ENCODE data around the gene PIAS3. TPM values are rescaled to one million over a fixed set of nuclear protein-coding genes. Genes with fewer than 3 reads are reported as not detected.
A peak's percentile ranks its signal among the peaks of the same experiment; 100 is the strongest.

PIAS3 gene
- total RNA-seq, 1 donor, result 15.2 TPM

GRCh38 chr1:145901312-145902021 is 42.6 kb upstream of the PIAS3 start:
- Histone ChIP-seq H3K4me3 (ENCODE audit: insufficient read depth, low read length) (no peak overlapping the region), H3K36me3 (ENCODE audit: insufficient read depth, low read length) (peaks cover 36% of the 10 kb centered on the region), H3K79me2 (ENCODE audit: insufficient read depth, low read length) (peaks cover 4% of the 10 kb centered on the region), H2AFZ (ENCODE audit: low read length) (no peak overlapping the region), H3K9me3 (ENCODE audit: low read depth, low read length) (no peaks in the 10 kb centered on the region), H4K20me1 (ENCODE audit: insufficient read depth, low read length) (no peaks in the 10 kb centered on the region), H3K4me2 (ENCODE audit: insufficient read depth, low read length) (no peak overlapping the region), H3K27me3 (ENCODE audit: insufficient read depth, low read length) (no peaks in the 10 kb centered on the region), H3K4me1 (ENCODE audit: insufficient read depth, low read length) (no peaks in the 10 kb centered on the region), H3K27ac (ENCODE audit: low read depth, low read length) (no peak overlapping the region)
- TF ChIP-seq CTCF (IDR thresholded peaks at IDR 0.05; ENCODE audit: extremely low read depth, low read depth, low read length), result peak; percentile 10
- no peak for DNase-seq (ENCODE audit: insufficient read length, low spot score, missing footprints)

GRCh38 chr1:145898756-145899155 is 39.9 kb upstream of the PIAS3 start:
- peaks cover 33% of the 10 kb centered on the region for H3K36me3 ChIP-seq (ENCODE audit: insufficient read depth, low read length)
- no peaks in the 10 kb centered on the region for H3K4me1 ChIP-seq (ENCODE audit: insufficient read depth, low read length)
- H4K20me1 ChIP-seq (ENCODE audit: insufficient read depth, low read length), result no peaks in the 10 kb centered on the region
- H3K79me2 ChIP-seq (ENCODE audit: insufficient read depth, low read length), result no peaks in the 10 kb centered on the region
- no peak overlapping the region for H2AFZ ChIP-seq (ENCODE audit: low read length)
- H3K4me2 ChIP-seq (ENCODE audit: insufficient read depth, low read length), result no peak overlapping the region
- no peak for DNase-seq (ENCODE audit: insufficient read length, low spot score, missing footprints)
- no peak for TF ChIP-seq CTCF (IDR thresholded peaks at IDR 0.05; ENCODE audit: extremely low read depth, low read depth, low read length)
- H3K4me3 ChIP-seq (ENCODE audit: insufficient read depth, low read length), result no peak overlapping the region
- H3K9me3 ChIP-seq (ENCODE audit: low read depth, low read length), result no peaks in the 10 kb centered on the region
- no peak overlapping the region for H3K27ac ChIP-seq (ENCODE audit: low read depth, low read length)
- H3K27me3 ChIP-seq (ENCODE audit: insufficient read depth, low read length), result no peaks in the 10 kb centered on the region

GRCh38 chr1:145897969-145898368 is 39.1 kb upstream of the PIAS3 start:
- Histone ChIP-seq H3K27me3 (ENCODE audit: insufficient read depth, low read length) (no peaks in the 10 kb centered on the region), H3K4me2 (ENCODE audit: insufficient read depth, low read length) (no peak overlapping the region), H4K20me1 (ENCODE audit: insufficient read depth, low read length) (no peaks in the 10 kb centered on the region), H3K4me3 (ENCODE audit: insufficient read depth, low read length) (no peak overlapping the region), H3K9me3 (ENCODE audit: low read depth, low read length) (no peaks in the 10 kb centered on the region), H3K79me2 (ENCODE audit: insufficient read depth, low read length) (no peaks in the 10 kb centered on the region), H2AFZ (ENCODE audit: low read length) (no peak overlapping the region), H3K27ac (ENCODE audit: low read depth, low read length) (no peak overlapping the region), H3K36me3 (ENCODE audit: insufficient read depth, low read length) (peaks cover 33% of the 10 kb centered on the region), H3K4me1 (ENCODE audit: insufficient read depth, low read length) (peaks cover 5% of the 10 kb centered on the region)
- no peak for DNase-seq (ENCODE audit: insufficient read length, low spot score, missing footprints)
- no peak for TF ChIP-seq CTCF (IDR thresholded peaks at IDR 0.05; ENCODE audit: extremely low read depth, low read depth, low read length)

- Histone ChIP-seq H3K9me3 (ENCODE audit: low read depth, low read length) (no peaks in the 10 kb centered on the region), H3K79me2 (ENCODE audit: insufficient read depth, low read length) (no peaks in the 10 kb centered on the region), H3K27me3 (ENCODE audit: insufficient read depth, low read length) (no peaks in the 10 kb centered on the region), H3K4me2 (ENCODE audit: insufficient read depth, low read length) (no peak overlapping the region), H4K20me1 (ENCODE audit: insufficient read depth, low read length) (no peaks in the 10 kb centered on the region), H3K4me1 (ENCODE audit: insufficient read depth, low read length) (peaks cover 28% of the 10 kb centered on the region), H3K36me3 (ENCODE audit: insufficient read depth, low read length) (peaks cover 25% of the 10 kb centered on the region), H3K4me3 (ENCODE audit: insufficient read depth, low read length) (no peak overlapping the region), H2AFZ (ENCODE audit: low read length) (no peak overlapping the region), H3K27ac (ENCODE audit: low read depth, low read length) (no peak overlapping the region)
- TF ChIP-seq CTCF (IDR thresholded peaks at IDR 0.05; ENCODE audit: extremely low read depth, low read depth, low read length), result no peak
- DNase-seq (ENCODE audit: insufficient read length, low spot score, missing footprints), result no peak
Measured at GRCh38 chr1:145895471-145895870, 36.6 kb upstream of the PIAS3 start.
